KMS-11 (cell line): ENCODE results near the gene DTNBP1.

Source experiments
- H2AFZ ChIP-seq: fragments of 200-600 bp; sonication (generic); 2 replicates; pipeline ENCODE4 v1.6.1; 2016; ENCODE audit warnings: antibody characterized with exemption, mixed run types, low read depth
- H3K27ac ChIP-seq: fragments of 200-600 bp; sonication (generic); 2 replicates; pipeline ENCODE4 v1.6.1; 2016; ENCODE audit warnings: mild to moderate bottlenecking, mixed run types
- H3K27me3 ChIP-seq: fragments of 200-600 bp; sonication (generic); 2 replicates; pipeline ENCODE4 v1.6.1; 2017; ENCODE audit warnings: mild to moderate bottlenecking, low read depth, mixed run types, moderate library complexity; ENCODE audit not compliant: insufficient read depth
- H3K36me3 ChIP-seq: fragments of 200-600 bp; sonication (generic); 2 replicates; pipeline ENCODE4 v1.6.1; 2017; ENCODE audit warnings: mild to moderate bottlenecking, mixed run types; ENCODE audit not compliant: insufficient read depth
- H3K4me1 ChIP-seq: fragments of 200-600 bp; sonication (generic); 2 replicates; pipeline ENCODE4 v1.6.1; 2016; ENCODE audit warnings: mild to moderate bottlenecking, low read depth, mixed run types; ENCODE audit not compliant: poor library complexity, severe bottlenecking
- H3K4me2 ChIP-seq: fragments of 200-600 bp; sonication (generic); 2 replicates; pipeline ENCODE4 v1.7.0; 2016; ENCODE audit warnings: mild to moderate bottlenecking, mixed run types
- H3K4me3 ChIP-seq: fragments of 200-600 bp; sonication (generic); IDR thresholded peaks from 2 replicates; pipeline ENCODE4 v1.6.1; 2017; ENCODE audit warnings: low read depth, low read length, mixed read lengths; ENCODE audit not compliant: insufficient read depth
- H3K79me2 ChIP-seq: fragments of 200-600 bp; sonication (generic); 2 replicates; pipeline ENCODE4 v1.6.1; 2016; ENCODE audit warnings: low read depth, mixed run types; ENCODE audit not compliant: insufficient read depth
- H3K9ac ChIP-seq: fragments of 200-600 bp; sonication (generic); 2 replicates; pipeline ENCODE4 v1.6.1; 2016; ENCODE audit warnings: mild to moderate bottlenecking, mixed run types
- H4K20me1 ChIP-seq: fragments of 200-600 bp; sonication (generic); 2 replicates; pipeline ENCODE4 v1.6.1; 2016; ENCODE audit warnings: mild to moderate bottlenecking, mixed run types; ENCODE audit not compliant: insufficient read depth
- TF ChIP-seq, protein P1 (sequence below): fragments of 200-600 bp; sonication (generic); conservative IDR thresholded peaks from 2 replicates; pipeline ENCODE4 v1.6.1; 2017; ENCODE audit warnings: low read depth, mild to moderate bottlenecking, antibody characterized with exemption, low read length, moderate library complexity, mixed read lengths

DTNBP1 gene

GRCh38 chr6:15638373-15638772 is 24.5 kb downstream of the DTNBP1 start:
- Histone ChIP-seq H3K4me2 (no peak overlapping the region), H2AFZ (no peak overlapping the region), H3K4me3 (no peak overlapping the region)

DNA sequence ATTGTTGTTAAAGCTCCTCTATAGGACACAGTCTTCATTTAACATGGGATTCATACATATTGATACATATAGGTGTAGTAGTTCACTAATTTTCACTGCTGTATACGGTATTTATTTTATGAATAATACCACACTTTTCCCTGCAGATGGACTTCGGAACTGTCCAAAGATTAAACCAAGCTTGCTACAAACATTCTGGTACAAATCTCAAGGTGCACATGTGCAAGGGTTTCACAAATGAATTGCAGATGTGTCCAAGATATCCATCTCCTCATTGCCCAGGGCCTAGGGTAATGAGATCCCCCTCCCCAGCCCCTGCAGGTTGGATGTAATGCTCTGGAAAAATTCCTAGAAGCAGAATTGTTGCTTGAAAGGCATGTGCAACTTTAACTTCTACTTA is 31.4 kb downstream of the DTNBP1 start:
- Histone ChIP-seq H3K4me1 (no peaks in the 10 kb centered on the region), H3K27me3 (no peaks in the 10 kb centered on the region), H3K27ac (no peak overlapping the region), H3K4me2 (no peak overlapping the region), H3K79me2 (no peaks in the 10 kb centered on the region), H4K20me1 (no peaks in the 10 kb centered on the region), H3K36me3 (no peaks in the 10 kb centered on the region), H2AFZ (no peak overlapping the region), H3K4me3 (no peak overlapping the region), H3K9ac (no peak overlapping the region)
- TF ChIP-seq, protein P1, sequence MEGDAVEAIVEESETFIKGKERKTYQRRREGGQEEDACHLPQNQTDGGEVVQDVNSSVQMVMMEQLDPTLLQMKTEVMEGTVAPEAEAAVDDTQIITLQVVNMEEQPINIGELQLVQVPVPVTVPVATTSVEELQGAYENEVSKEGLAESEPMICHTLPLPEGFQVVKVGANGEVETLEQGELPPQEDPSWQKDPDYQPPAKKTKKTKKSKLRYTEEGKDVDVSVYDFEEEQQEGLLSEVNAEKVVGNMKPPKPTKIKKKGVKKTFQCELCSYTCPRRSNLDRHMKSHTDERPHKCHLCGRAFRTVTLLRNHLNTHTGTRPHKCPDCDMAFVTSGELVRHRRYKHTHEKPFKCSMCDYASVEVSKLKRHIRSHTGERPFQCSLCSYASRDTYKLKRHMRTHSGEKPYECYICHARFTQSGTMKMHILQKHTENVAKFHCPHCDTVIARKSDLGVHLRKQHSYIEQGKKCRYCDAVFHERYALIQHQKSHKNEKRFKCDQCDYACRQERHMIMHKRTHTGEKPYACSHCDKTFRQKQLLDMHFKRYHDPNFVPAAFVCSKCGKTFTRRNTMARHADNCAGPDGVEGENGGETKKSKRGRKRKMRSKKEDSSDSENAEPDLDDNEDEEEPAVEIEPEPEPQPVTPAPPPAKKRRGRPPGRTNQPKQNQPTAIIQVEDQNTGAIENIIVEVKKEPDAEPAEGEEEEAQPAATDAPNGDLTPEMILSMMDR: no peak

More at GRCh38 chr6:15638373-15638772, 24.5 kb downstream of the DTNBP1 start:
- Histone ChIP-seq H3K27ac (no peak overlapping the region), H3K36me3 (no peaks in the 10 kb centered on the region), H3K27me3 (no peaks in the 10 kb centered on the region), H3K9ac (no peak overlapping the region), H4K20me1 (no peaks in the 10 kb centered on the region), H3K4me1 (no peaks in the 10 kb centered on the region), H3K79me2 (no peaks in the 10 kb centered on the region)
- TF ChIP-seq, protein P1: no peak

GRCh38 chr6:15630202-15630601 is 32.6 kb downstream of the DTNBP1 start:
- H3K36me3 ChIP-seq: no peaks in the 10 kb centered on the region
- H4K20me1 ChIP-seq: no peaks in the 10 kb centered on the region
- no peaks in the 10 kb centered on the region for H3K4me1 ChIP-seq
- no peak overlapping the region for H3K9ac ChIP-seq
- no peak overlapping the region for H3K4me2 ChIP-seq
- no peaks in the 10 kb centered on the region for H3K79me2 ChIP-seq
- no peak overlapping the region for H3K4me3 ChIP-seq
- TF ChIP-seq, protein P1: no peak
- no peak overlapping the region for H3K27ac ChIP-seq
- no peak overlapping the region for H2AFZ ChIP-seq
- H3K27me3 ChIP-seq: no peaks in the 10 kb centered on the region

- TF ChIP-seq, protein P1: no peak
- H3K27me3 ChIP-seq: no peaks in the 10 kb centered on the region
- no peak overlapping the region for H3K9ac ChIP-seq
- no peaks in the 10 kb centered on the region for H3K4me1 ChIP-seq
- no peak overlapping the region for H3K4me2 ChIP-seq
- H2AFZ ChIP-seq: no peak overlapping the region
- H4K20me1 ChIP-seq: no peaks in the 10 kb centered on the region
- no peak overlapping the region for H3K4me3 ChIP-seq
- no peak overlapping the region for H3K27ac ChIP-seq
- H3K36me3 ChIP-seq: no peaks in the 10 kb centered on the region
- H3K79me2 ChIP-seq: no peaks in the 10 kb centered on the region
Observed at GRCh38 chr6:15629487-15629886, 33.3 kb downstream of the DTNBP1 start.
